ENCODE results near the gene SLC4A8.

Gene SLC4A8

DNA sequence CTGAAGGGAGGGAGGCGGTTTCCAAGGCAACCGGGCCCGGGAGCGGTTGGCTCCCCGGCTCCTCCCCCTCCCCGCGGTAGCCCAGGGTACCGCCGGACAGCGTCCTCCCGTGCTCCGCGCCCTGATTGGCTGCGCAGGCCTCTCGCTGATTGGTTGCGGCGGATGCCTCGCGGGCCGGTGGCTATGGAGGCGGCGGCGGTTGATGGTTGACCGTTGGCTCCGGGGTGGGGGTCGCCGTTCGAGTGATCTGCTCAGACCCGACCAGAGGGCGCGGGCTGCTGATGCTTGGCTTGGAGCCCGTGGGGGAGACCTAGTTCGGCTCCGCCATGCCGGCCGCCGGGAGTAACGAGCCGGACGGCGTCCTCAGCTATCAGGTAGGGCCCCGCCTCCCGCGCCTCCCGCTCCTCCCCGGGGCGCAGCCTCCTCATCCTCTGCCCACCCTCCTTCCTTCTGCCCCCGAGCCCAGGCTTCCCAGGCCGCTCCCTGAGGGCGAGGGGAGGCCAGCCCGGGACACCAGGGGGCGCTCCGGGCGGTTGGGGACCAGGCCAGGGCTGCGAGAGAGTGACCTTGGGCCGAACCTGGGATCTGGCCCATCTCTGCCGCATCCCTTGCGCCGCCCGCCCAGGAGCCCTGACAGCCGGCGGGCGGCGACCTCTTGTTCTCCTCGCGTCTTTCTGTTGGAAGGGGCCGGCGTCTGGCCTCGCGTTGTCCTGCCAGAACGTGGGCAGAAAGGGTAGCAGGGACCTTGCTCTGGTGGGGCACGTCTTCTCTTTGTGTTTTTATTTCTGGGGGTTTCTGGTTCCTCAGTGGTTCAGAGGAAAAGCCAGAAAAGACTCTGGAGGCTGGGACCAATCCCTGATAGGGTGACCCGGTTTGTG, at the start of gene SLC4A8:
Gene SLC4A8 (plus strand): TSS at position 170 of the 878 bp plus-strand sequence. CDS start 157 bp downstream, at position 327.
- H3K4me3 ChIP-seq (ENCODE audit: control insufficient read depth, low read depth, low read length) = peak within 1 kb of the TSS; percentile 68
- peak; percentile 57 for TF ChIP-seq CTCF (conservative IDR thresholded peaks at IDR 0.05; ENCODE audit: control insufficient read depth, insufficient read depth, low read depth, low read length)
- DNase-seq (ENCODE audit: low read depth) = peak; percentile 70

DNA sequence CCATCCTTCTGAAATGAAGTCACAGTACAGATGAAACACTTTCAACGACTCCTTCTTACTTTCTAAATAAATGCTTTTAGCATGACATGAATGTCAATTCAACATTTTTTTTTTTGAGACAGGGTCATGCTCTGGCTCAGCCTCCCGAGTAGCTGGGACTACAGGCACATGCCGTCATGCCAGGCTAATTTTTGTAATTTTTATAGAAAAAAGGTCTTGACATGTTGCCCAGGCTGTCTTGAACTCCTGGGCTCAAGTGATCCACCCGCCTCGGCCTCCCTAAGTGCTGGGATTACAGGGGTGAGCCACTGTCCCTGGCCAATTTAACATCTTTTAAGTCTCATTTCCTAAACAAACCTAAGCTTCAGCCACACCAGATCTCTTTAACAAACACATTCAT, 49.8 kb upstream of the SLC4A8 start:
- TF ChIP-seq CTCF (conservative IDR thresholded peaks at IDR 0.05; ENCODE audit: control insufficient read depth, insufficient read depth, low read depth, low read length) = no peak
- DNase-seq (ENCODE audit: low read depth) = no peak
- H3K4me3 ChIP-seq (ENCODE audit: control insufficient read depth, low read depth, low read length) = no peak overlapping the region

GRCh38 chr12:51377099-51377984, 47.3 kb upstream of the SLC4A8 start:
- H3K4me3 ChIP-seq (ENCODE audit: control insufficient read depth, low read depth, low read length) = no peak overlapping the region
- TF ChIP-seq CTCF (conservative IDR thresholded peaks at IDR 0.05; ENCODE audit: control insufficient read depth, insufficient read depth, low read depth, low read length) = no peak
- peak; percentile 14 for DNase-seq (ENCODE audit: low read depth)

GRCh38 chr12:51378749-51379148, 45.9 kb upstream of the SLC4A8 start:
- DNase-seq (ENCODE audit: low read depth) = no peak
- no peak for TF ChIP-seq CTCF (conservative IDR thresholded peaks at IDR 0.05; ENCODE audit: control insufficient read depth, insufficient read depth, low read depth, low read length)
- H3K4me3 ChIP-seq (ENCODE audit: control insufficient read depth, low read depth, low read length) = no peak overlapping the region

GRCh38 chr12:51379571-51379970, 45.1 kb upstream of the SLC4A8 start:
- DNase-seq (ENCODE audit: low read depth) = no peak
- no peak overlapping the region for H3K4me3 ChIP-seq (ENCODE audit: control insufficient read depth, low read depth, low read length)
- TF ChIP-seq CTCF (conservative IDR thresholded peaks at IDR 0.05; ENCODE audit: control insufficient read depth, insufficient read depth, low read depth, low read length) = no peak

DNA sequence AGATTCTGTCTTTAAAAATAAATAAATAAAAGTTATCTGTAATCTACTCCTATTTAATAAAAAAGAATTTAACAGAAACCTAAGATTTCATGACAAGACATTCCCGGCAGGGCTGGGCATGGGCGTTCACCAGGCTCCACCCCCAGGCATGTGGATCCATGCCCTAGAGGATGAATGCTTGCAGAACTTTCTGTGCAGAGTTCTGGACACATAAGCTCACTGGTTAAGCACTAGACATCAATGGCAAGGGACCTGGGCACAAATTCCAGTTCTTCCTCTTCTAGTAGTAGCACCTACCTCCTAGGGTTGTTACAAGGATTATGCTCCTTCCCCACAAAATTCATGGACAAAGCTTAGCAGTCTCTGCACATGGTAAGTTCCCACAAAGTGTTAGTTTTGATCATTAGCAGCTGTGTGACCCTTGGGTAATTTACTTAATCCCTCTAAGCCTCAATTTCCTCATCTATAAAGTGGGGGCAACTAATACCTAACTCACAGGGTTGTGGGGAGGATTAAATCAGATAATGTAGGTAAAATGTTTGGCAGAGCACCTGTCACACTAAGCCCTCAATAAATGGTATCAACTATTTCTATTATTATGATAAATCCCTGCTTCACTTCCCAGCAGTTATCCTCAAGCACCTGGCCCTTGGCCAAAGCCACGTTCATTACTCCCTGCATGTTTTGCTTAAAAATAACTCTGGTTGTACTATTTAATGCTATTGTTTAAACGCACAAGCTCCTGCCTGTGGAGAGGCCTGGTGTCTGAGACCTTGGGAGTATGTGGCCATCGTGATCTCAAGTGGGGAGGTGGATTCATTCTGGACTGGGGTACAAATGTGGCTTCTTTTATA, 43.2 kb upstream of the SLC4A8 start:
- no peak overlapping the region for H3K4me3 ChIP-seq (ENCODE audit: control insufficient read depth, low read depth, low read length)
- no peak for TF ChIP-seq CTCF (conservative IDR thresholded peaks at IDR 0.05; ENCODE audit: control insufficient read depth, insufficient read depth, low read depth, low read length)
- peak; percentile 26 for DNase-seq (ENCODE audit: low read depth)
